Stomach (tissue), 4 donors: Measurements from ENCODE around the gene TF.

Source experiments
- EP300 ChIP-seq: sonication (generic); formaldehyde crosslinking; IDR thresholded peaks from one replicate; pipeline ENCODE4 v1.6.1; 2017; ENCODE audit warnings: antibody characterized with exemption
- POLR2A ChIP-seq, 4 donors: fragments of 450-650 bp; IDR thresholded peaks; one replicate each; pipeline ENCODE4 v1.6.1; 2016; ENCODE audit warnings: antibody characterized with exemption in 4 of 4, control low read depth in 2 of 4, mild to moderate bottlenecking in 1 of 4, moderate library complexity in 1 of 4
- POLR2AphosphoS5 ChIP-seq, 3 donors: sonication (generic); formaldehyde crosslinking; IDR thresholded peaks; one replicate each; pipeline ENCODE4 v1.6.1; 2016; ENCODE audit warnings: antibody characterized with exemption in 3 of 3
- TF ChIP-seq, protein P1 (sequence below), 7 experiments: fragments of 450-650 bp in 4 of 7; fragments of 200-600 bp in 3 of 7; sonication (generic) in 3 of 7; IDR thresholded peaks; one replicate each; pipeline ENCODE4 v1.5.1; 2016 to 2019; ENCODE audit warnings: antibody characterized with exemption in 7 of 7, control low read depth in 2 of 7, mild to moderate bottlenecking in 1 of 7

DNA sequence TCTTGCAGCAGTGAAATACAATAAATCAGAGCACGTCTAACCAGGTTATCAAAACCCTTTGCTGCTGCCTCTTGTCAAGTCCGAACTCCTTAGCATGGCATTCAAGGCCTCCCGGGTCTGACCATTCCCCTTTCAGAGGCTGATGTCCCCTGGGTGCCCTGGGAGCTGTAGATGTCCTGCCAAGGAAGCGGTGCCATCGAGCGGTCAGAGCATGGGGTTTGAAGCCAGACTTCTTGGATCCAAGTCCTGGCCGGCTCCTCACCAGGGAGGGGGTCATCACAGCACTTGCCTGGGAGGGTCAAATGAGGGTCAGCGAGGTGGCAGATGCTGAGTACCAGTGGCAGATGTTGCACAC is 496 bp downstream of the TF start:
- TF ChIP-seq, protein P1, sequence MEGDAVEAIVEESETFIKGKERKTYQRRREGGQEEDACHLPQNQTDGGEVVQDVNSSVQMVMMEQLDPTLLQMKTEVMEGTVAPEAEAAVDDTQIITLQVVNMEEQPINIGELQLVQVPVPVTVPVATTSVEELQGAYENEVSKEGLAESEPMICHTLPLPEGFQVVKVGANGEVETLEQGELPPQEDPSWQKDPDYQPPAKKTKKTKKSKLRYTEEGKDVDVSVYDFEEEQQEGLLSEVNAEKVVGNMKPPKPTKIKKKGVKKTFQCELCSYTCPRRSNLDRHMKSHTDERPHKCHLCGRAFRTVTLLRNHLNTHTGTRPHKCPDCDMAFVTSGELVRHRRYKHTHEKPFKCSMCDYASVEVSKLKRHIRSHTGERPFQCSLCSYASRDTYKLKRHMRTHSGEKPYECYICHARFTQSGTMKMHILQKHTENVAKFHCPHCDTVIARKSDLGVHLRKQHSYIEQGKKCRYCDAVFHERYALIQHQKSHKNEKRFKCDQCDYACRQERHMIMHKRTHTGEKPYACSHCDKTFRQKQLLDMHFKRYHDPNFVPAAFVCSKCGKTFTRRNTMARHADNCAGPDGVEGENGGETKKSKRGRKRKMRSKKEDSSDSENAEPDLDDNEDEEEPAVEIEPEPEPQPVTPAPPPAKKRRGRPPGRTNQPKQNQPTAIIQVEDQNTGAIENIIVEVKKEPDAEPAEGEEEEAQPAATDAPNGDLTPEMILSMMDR (IDR thresholded peaks at IDR 0.05) = no peak
- TF ChIP-seq POLR2AphosphoS5 (IDR thresholded peaks at IDR 0.05) = no peak
- TF ChIP-seq EP300 = no peak
- TF ChIP-seq POLR2A (IDR thresholded peaks at IDR 0.05) = no peak
